ENCODE data around the gene MFSD1. TPM values are rescaled to one million over a fixed set of nuclear protein-coding genes. Genes with fewer than 3 reads are reported as not detected.

The MFSD1 gene
- total and polyA plus RNA-seq, 9 of the 15 experiments (the other 6 are each of a cell fraction or from before 2014, with no cell fraction given): 8.7 to 49.5 (median 28.6) TPM

DNA sequence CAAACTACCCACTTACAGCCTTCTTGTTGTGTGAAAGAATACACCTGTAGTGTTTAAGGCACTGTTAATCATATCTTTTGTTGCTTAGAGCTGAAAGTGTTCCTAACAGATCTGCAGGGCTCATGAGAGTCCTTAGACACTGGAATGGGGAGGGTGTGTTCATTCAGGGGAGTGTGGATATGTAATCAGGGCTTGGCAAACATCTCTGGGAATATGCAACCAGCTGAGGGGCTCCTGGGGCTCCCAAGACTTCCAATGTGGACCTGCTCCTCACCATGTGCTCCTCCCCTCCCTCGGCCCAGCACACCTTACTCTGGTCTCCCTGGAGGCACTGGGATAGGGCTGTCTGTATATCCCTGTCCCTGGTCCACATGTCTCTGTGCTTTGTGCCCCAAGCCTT is 30.3 kb upstream of the MFSD1 start:
- ATAC-seq (no peak), DNase-seq (ENCODE audit: extremely low read depth in 1 of 4, low spot score in 3 of 4) (no peak), FAIRE-seq (no peak)
- no peak overlapping the region for H3K27ac ChIP-seq (ENCODE audit: extremely low read depth, low read depth, low read length)
- intact Hi-C loops (cut with micrococcal nuclease): no loop called here
- POLR2A ChIA-PET: interaction anchor here (0.7 to 0.8 kb wide), 2 partner anchors 17 to 36 kb away, joined by 4 read pairs; no protein-coding TSS in a partner anchor
- no peak overlapping the region for H3K4me2 ChIP-seq (ENCODE audit: insufficient read depth, low read length)
- H3K27me3 ChIP-seq (ENCODE audit: control insufficient read depth in 2 of 2, insufficient read depth in 2 of 2, low read length in 2 of 2): no peaks in the 10 kb centered on the region
- H3K9me3 ChIP-seq (replicated peaks; ENCODE audit: control insufficient read depth, insufficient read depth, low read depth, low read length): no peaks in the 10 kb centered on the region
- no peaks in the 10 kb centered on the region for H3K79me2 ChIP-seq (ENCODE audit: control insufficient read depth, insufficient read depth, low read length)
- H3K9me1 ChIP-seq (ENCODE audit: control insufficient read depth, insufficient read depth, low read length): no peaks in the 10 kb centered on the region
- H3K9ac ChIP-seq (ENCODE audit: insufficient read depth in 1 of 2, low read depth in 2 of 2, low read length in 2 of 2): 0 out of 4 replicates have a peak overlapping the region, but pooled peaks of 1 of the 2 experiments have one; percentile 27
- peaks cover 16 to 52% of the 10 kb centered on the region in 2 experiments; a peak in 4 of 5 replicates for H3K4me1 ChIP-seq (replicated peaks in 1 of 2; ENCODE audit: control insufficient read depth in 2 of 2, insufficient read depth in 2 of 2, low read length in 2 of 2)
- H2AFZ ChIP-seq (ENCODE audit: low read depth, low read length): no peak overlapping the region; the same call in 1 of the 2 replicates
- CTCF ChIA-PET (ENCODE audit: low intra/inter-chr PET ratio): no interaction called here
- 67% methylated on average over 1 of the region's 1 CpG for WGBS (ENCODE audit: insufficient coverage, low coverage, missing lambda C conversion rate)
- H3K4me3 ChIP-seq: no peak overlapping the region
- in situ Hi-C loops (cut with MboI): no loop called here
- no peaks in the 10 kb centered on the region; the same call in 2 of the 3 replicates for H3K36me3 ChIP-seq (ENCODE audit: control insufficient read depth, insufficient read depth, low read length)
- no TSS peak for BruUV-seq (replicated peaks)
- no peaks in the 10 kb centered on the region for H4K20me1 ChIP-seq (replicated peaks; ENCODE audit: control insufficient read depth, insufficient read depth, low read length)
- TF ChIP-seq ZNF785 (CRISPR knock-in tag; IDR thresholded peaks at IDR 0.05) (no peak), ZNF263 (CRISPR knock-in tag; IDR thresholded peaks at IDR 0.05; ENCODE audit: borderline replicate concordance) (no peak), ETV1 (tag; conservative IDR thresholded peaks at IDR 0.05; ENCODE audit: low read depth) (no peak), ZC3H8 (IDR thresholded peaks at IDR 0.05) (no peak), L3MBTL2 (IDR thresholded peaks at IDR 0.05) (no peak), NCOR1 (IDR thresholded peaks at IDR 0.05) (no peak), NCOA6 (IDR thresholded peaks at IDR 0.05) (no peak), MYC (IDR thresholded peaks at IDR 0.05; ENCODE audit: low read depth, low read length) (no peak), MYC (CRISPR knock-in tag; IDR thresholded peaks at IDR 0.05; ENCODE audit: borderline replicate concordance, low read depth) (no peak)
- TF ChIP-seq, protein P1, sequence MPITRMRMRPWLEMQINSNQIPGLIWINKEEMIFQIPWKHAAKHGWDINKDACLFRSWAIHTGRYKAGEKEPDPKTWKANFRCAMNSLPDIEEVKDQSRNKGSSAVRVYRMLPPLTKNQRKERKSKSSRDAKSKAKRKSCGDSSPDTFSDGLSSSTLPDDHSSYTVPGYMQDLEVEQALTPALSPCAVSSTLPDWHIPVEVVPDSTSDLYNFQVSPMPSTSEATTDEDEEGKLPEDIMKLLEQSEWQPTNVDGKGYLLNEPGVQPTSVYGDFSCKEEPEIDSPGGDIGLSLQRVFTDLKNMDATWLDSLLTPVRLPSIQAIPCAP (CRISPR knock-in tag; IDR thresholded peaks at IDR 0.05; ENCODE audit: borderline replicate concordance): no peak
- TF ChIP-seq, protein P2, sequence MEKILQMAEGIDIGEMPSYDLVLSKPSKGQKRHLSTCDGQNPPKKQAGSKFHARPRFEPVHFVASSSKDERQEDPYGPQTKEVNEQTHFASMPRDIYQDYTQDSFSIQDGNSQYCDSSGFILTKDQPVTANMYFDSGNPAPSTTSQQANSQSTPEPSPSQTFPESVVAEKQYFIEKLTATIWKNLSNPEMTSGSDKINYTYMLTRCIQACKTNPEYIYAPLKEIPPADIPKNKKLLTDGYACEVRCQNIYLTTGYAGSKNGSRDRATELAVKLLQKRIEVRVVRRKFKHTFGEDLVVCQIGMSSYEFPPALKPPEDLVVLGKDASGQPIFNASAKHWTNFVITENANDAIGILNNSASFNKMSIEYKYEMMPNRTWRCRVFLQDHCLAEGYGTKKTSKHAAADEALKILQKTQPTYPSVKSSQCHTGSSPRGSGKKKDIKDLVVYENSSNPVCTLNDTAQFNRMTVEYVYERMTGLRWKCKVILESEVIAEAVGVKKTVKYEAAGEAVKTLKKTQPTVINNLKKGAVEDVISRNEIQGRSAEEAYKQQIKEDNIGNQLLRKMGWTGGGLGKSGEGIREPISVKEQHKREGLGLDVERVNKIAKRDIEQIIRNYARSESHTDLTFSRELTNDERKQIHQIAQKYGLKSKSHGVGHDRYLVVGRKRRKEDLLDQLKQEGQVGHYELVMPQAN (IDR thresholded peaks at IDR 0.05; ENCODE audit: borderline replicate concordance): no peak
- TF ChIP-seq, protein P3, sequence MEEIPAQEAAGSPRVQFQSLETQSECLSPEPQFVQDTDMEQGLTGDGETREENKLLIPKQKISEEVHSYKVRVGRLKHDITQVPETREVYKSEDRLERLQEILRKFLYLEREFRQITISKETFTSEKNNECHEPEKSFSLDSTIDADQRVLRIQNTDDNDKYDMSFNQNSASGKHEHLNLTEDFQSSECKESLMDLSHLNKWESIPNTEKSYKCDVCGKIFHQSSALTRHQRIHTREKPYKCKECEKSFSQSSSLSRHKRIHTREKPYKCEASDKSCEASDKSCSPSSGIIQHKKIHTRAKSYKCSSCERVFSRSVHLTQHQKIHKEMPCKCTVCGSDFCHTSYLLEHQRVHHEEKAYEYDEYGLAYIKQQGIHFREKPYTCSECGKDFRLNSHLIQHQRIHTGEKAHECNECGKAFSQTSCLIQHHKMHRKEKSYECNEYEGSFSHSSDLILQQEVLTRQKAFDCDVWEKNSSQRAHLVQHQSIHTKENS (CRISPR knock-in tag; IDR thresholded peaks at IDR 0.05): no peak

All from K562 (cell line).